Uterus (tissue), 4 donors: ENCODE data around the gene ACOXL. TPM values are rescaled to one million over a fixed set of nuclear protein-coding genes. Genes with fewer than 3 reads are reported as not detected.

ENCODE experiments used
- DNase-seq, 2 donors: peaks; one replicate each; pipeline ENCODE4 v3.0.0-alpha.2; 2019 to 2020
- H3K27ac ChIP-seq, 2 donors: fragments of 200-600 bp; sonication (generic); 1 replicate in 1 of 2; 2 replicates in 1 of 2; pipeline ENCODE4 v1.5.1; 2016 to 2018
- H3K27me3 ChIP-seq, 2 donors: fragments of 200-600 bp; sonication (generic); one replicate each; pipeline ENCODE4 v1.5.1; 2018 to 2019; ENCODE audit warnings: control low read depth in 1 of 2
- H3K36me3 ChIP-seq, 2 donors: fragments of 200-600 bp; sonication (generic); one replicate each; pipeline ENCODE4 v1.5.1; 2019; ENCODE audit warnings: control low read depth in 1 of 2
- H3K4me1 ChIP-seq, 2 donors: fragments of 200-600 bp; sonication (generic); one replicate each; pipeline ENCODE4 v1.5.1; 2018 to 2019; ENCODE audit warnings: control low read depth in 1 of 2
- H3K4me3 ChIP-seq, 2 donors: fragments of 200-600 bp; sonication (generic); 1 replicate in 1 of 2; 2 replicates in 1 of 2; pipeline ENCODE4 v1.5.1; 2018 to 2019; ENCODE audit warnings: mild to moderate bottlenecking in 1 of 2
- H3K9me3 ChIP-seq, 2 donors: fragments of 200-600 bp; sonication (generic); one replicate each; pipeline ENCODE4 v1.5.1; 2019; ENCODE audit warnings: control low read depth in 1 of 2
- POLR2A ChIP-seq, 2 donors: fragments of 450-650 bp; IDR thresholded peaks; one replicate each; pipeline ENCODE4 v1.6.1; 2016; ENCODE audit warnings: antibody characterized with exemption in 2 of 2, mild to moderate bottlenecking in 1 of 2, moderate library complexity in 1 of 2
- intact Hi-C: fragments of 100-400 bp; cut with DNase I; formaldehyde crosslinking; loops from one replicate; pipeline ENCODE4 v1.15.1; 2023; ENCODE audit warnings: low total_unique reads
- total RNA-seq, 4 donors: library from RNA; depleted of rRNA in 3 of 4; stranded (reverse); fragments of >200 nt in 3 of 4; gene quantifications; one replicate each; pipeline versions ENCODE4 v1.1.0 to v1.2.4, GENCODE V29; 2014 to 2023
- TF ChIP-seq, protein P1 (sequence below), 4 experiments: fragments of 200-600 bp in 2 of 4; fragments of 450-650 bp in 2 of 4; sonication (generic) in 2 of 4; IDR thresholded peaks; one replicate each; pipeline ENCODE4 v1.5.1; 2016 to 2019; ENCODE audit warnings: antibody characterized with exemption in 4 of 4, mild to moderate bottlenecking in 2 of 4, moderate library complexity in 1 of 4
- donor health status: DM: yes; HTN: yes; CAD: no.

The ACOXL gene
- total RNA-seq, 4 donors from 2014 or later: 0.18 to 0.41 TPM; not detected in 2

DNA sequence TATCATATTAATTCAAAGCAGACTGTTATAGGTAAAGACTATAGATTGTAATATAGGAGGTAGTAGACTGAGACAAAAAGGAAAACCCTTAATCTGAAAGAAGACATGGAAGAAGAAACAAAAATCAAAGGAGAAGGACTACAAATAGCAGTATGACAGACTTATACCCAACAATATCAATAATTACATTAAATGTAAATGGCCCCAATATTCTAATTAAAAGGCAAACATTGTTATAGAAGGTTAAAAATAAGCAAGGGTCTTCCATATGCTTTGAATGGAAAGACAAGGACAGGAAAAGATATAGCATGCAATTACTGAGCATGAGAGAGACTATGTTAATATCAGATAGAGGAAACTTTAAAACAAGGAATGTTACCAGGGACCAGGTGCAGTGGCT lies 278.8 kb downstream of the ACOXL start:
- Histone ChIP-seq H3K27ac (no peak overlapping the region), H3K27me3 (no peaks in the 10 kb centered on the region), H3K36me3 (no peaks in the 10 kb centered on the region), H3K4me1 (no peaks in the 10 kb centered on the region), H3K4me3 (no peak overlapping the region), H3K9me3 (peaks cover 0 to 2% of the 10 kb centered on the region in 2 donors)
- TF ChIP-seq POLR2A (IDR thresholded peaks at IDR 0.05): no peak
- TF ChIP-seq, protein P1, sequence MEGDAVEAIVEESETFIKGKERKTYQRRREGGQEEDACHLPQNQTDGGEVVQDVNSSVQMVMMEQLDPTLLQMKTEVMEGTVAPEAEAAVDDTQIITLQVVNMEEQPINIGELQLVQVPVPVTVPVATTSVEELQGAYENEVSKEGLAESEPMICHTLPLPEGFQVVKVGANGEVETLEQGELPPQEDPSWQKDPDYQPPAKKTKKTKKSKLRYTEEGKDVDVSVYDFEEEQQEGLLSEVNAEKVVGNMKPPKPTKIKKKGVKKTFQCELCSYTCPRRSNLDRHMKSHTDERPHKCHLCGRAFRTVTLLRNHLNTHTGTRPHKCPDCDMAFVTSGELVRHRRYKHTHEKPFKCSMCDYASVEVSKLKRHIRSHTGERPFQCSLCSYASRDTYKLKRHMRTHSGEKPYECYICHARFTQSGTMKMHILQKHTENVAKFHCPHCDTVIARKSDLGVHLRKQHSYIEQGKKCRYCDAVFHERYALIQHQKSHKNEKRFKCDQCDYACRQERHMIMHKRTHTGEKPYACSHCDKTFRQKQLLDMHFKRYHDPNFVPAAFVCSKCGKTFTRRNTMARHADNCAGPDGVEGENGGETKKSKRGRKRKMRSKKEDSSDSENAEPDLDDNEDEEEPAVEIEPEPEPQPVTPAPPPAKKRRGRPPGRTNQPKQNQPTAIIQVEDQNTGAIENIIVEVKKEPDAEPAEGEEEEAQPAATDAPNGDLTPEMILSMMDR (IDR thresholded peaks at IDR 0.05): no peak
- intact Hi-C loops: no loop called here
- DNase-seq: no peak

DNA sequence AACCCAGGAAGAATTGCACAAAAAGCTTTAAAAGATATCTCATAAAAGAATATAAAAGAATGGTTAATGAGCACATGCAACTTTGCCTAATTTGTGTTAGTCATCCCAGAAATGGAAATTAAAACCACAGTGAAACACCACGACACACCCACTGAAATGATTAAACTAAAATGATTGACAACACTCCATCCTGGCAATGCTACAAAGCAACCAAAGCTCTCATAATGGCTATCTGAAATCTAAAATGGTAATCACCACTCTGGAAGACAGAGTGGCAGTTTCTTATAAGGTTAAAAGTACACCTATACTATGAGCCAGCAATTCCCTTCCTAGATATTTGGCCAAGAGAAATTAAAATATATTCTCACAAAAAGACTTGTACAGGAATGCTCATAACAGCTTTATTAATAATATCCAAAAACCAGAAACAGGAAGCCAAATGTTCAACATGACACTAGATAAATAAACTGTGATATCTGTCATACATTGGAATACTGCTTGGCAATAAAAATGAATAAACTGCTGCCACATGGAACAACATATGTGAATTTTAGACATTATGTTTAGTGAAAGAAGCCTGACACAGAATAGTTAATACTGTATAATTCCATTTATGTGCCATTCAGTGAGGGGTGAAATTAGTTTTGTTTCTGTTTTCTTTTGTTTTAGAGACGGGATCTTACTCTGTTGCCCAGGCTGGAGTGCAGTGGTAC lies 283.1 kb downstream of the ACOXL start:
- intact Hi-C loops: no loop called here
- H3K36me3 ChIP-seq: no peaks in the 10 kb centered on the region
- H3K4me3 ChIP-seq: no peak overlapping the region
- no peak for TF ChIP-seq POLR2A (IDR thresholded peaks at IDR 0.05)
- TF ChIP-seq, protein P1 (IDR thresholded peaks at IDR 0.05): no peak
- peaks cover 0 to 2% of the 10 kb centered on the region in 2 donors for H3K9me3 ChIP-seq
- no peaks in the 10 kb centered on the region for H3K27me3 ChIP-seq
- no peak overlapping the region for H3K27ac ChIP-seq
- H3K4me1 ChIP-seq: no peaks in the 10 kb centered on the region
- DNase-seq: no peak

DNA sequence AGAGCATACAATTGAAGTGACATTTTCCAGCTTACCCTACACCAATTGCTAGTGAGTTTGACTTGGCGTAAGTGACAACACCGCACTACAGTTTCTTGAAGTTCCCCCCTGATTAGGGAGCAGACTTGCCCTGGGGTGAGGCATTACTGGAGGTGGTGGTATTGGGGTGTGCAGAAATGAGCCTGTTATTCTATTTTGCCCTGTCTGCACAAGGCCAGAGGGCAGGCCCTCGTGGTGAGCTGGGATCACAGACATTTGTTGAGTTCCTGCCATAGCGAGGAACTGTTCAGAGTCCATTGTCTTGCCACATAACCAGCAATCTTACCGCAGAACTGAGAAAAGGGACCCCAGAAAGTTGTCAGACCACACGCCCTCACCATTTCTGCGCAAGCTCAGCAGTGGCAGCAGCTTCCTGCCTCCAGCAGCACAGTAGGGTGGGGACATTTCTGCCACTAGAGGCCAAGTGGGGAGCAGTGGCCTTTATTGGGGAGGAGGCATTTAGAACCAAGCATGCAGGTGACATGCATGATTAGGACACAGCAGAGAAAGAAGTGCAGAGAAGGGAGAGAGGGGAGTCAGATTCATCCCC lies 284.8 kb downstream of the ACOXL start:
- H3K9me3 ChIP-seq: no peaks in the 10 kb centered on the region
- no peaks in the 10 kb centered on the region for H3K36me3 ChIP-seq
- DNase-seq: no peak
- H3K4me1 ChIP-seq: no peaks in the 10 kb centered on the region
- no peak overlapping the region for H3K27ac ChIP-seq
- no peak overlapping the region for H3K4me3 ChIP-seq
- intact Hi-C loops: no loop called here
- no peaks in the 10 kb centered on the region for H3K27me3 ChIP-seq
- no peak for TF ChIP-seq POLR2A (IDR thresholded peaks at IDR 0.05)
- TF ChIP-seq, protein P1 (IDR thresholded peaks at IDR 0.05): no peak

DNA sequence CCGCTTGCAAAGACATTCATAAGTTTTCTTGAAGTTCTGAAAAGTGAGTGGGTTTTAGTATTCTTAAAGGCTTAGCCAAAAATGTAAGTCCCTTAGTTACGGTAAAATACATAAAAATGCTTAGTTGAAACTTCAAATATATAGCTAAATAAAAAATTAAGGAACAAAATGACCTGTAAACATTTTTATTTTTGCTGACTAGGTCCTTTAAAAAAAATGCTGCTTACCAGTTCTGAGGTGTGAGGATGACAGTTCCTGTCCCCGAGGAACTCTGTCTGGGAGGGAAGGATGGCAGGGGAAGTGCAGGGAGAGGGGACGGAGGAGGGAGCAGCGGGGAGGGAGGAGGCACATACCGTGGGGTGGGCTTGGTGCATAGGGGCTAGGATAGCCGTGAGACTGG lies 285.5 kb downstream of the ACOXL start:
- no peaks in the 10 kb centered on the region for H3K9me3 ChIP-seq
- TF ChIP-seq, protein P1 (IDR thresholded peaks at IDR 0.05): no peak
- TF ChIP-seq POLR2A (IDR thresholded peaks at IDR 0.05): no peak
- H3K36me3 ChIP-seq: no peaks in the 10 kb centered on the region
- H3K27me3 ChIP-seq: no peaks in the 10 kb centered on the region
- no peak overlapping the region for H3K27ac ChIP-seq
- H3K4me3 ChIP-seq: no peak overlapping the region
- DNase-seq: no peak
- intact Hi-C loops: no loop called here
- H3K4me1 ChIP-seq: no peaks in the 10 kb centered on the region

DNA sequence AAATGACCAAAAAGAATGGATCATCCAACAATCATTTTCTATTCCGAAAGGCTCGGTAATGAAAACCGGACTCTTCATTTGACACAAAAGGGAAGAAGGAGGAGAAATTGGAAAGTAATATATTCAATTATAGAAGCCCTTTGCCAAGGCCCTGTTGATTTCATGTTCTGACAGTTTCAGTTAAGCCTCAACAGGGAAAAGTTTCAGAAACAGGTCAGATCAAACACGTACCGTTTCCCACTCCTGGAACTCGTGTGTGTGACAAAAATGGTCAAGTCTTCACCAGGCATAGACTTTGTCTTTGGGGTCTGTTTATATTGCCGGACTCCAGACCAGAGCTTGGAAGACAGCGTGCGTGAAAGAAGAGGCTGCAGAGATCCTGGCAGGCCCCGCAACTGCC lies 287.0 kb downstream of the ACOXL start:
- no peaks in the 10 kb centered on the region for H3K9me3 ChIP-seq
- TF ChIP-seq, protein P1 (IDR thresholded peaks at IDR 0.05): no peak
- no peak for TF ChIP-seq POLR2A (IDR thresholded peaks at IDR 0.05)
- H3K4me3 ChIP-seq: no peak overlapping the region
- H3K4me1 ChIP-seq: no peaks in the 10 kb centered on the region
- no peaks in the 10 kb centered on the region for H3K36me3 ChIP-seq
- intact Hi-C loops: no loop called here
- no peak overlapping the region for H3K27ac ChIP-seq
- no peak for DNase-seq
- no peaks in the 10 kb centered on the region for H3K27me3 ChIP-seq
